ENCODE measurements around the gene SRD5A1.

Gene SRD5A1

GRCh38 chr5:6611334-6612256, 21.6 kb upstream of the SRD5A1 start:
- no peak for TF ChIP-seq CTCF (conservative IDR thresholded peaks at IDR 0.05; ENCODE audit: low read depth, low read length)
- no peak for DNase-seq (ENCODE audit: low read depth)

GRCh38 chr5:6615034-6615815, 18.0 kb upstream of the SRD5A1 start:
- TF ChIP-seq CTCF (conservative IDR thresholded peaks at IDR 0.05; ENCODE audit: low read depth, low read length), result no peak
- no peak overlapping the region for H3K4me3 ChIP-seq (ENCODE audit: low read depth, low read length)
- DNase-seq (ENCODE audit: low read depth), result no peak

More at GRCh38 chr5:6611334-6612256, 21.6 kb upstream of the SRD5A1 start:
- no peak overlapping the region for H3K4me3 ChIP-seq (ENCODE audit: low read depth, low read length)

- DNase-seq (ENCODE audit: low read depth), result no peak
- TF ChIP-seq CTCF (conservative IDR thresholded peaks at IDR 0.05; ENCODE audit: low read depth, low read length), result no peak
- no peak overlapping the region for H3K4me3 ChIP-seq (ENCODE audit: low read depth, low read length)
These were observed 16.6 kb upstream of the SRD5A1 start for GRCh38 chr5:6616632-6617031.

GRCh38 chr5:6623228-6623627, 10.0 kb upstream of the SRD5A1 start:
- no peak for TF ChIP-seq CTCF (conservative IDR thresholded peaks at IDR 0.05; ENCODE audit: low read depth, low read length)
- no peak for DNase-seq (ENCODE audit: low read depth)
- no peak overlapping the region for H3K4me3 ChIP-seq (ENCODE audit: low read depth, low read length)

- no peak overlapping the region for H3K4me3 ChIP-seq (ENCODE audit: low read depth, low read length)
- DNase-seq (ENCODE audit: low read depth), result no peak
- TF ChIP-seq CTCF (conservative IDR thresholded peaks at IDR 0.05; ENCODE audit: low read depth, low read length), result no peak
These were observed 9.3 kb upstream of the SRD5A1 start for GRCh38 chr5:6623941-6624340.

GRCh38 chr5:6626508-6626907, 6.7 kb upstream of the SRD5A1 start:
- TF ChIP-seq CTCF (conservative IDR thresholded peaks at IDR 0.05; ENCODE audit: low read depth, low read length), result no peak
- no peak for DNase-seq (ENCODE audit: low read depth)
- no peak overlapping the region for H3K4me3 ChIP-seq (ENCODE audit: low read depth, low read length)

Data from choroid plexus epithelial cell (primary cell).